B cell (primary cell): ENCODE measurements around the gene MNAT1. TPM values are rescaled to one million over a fixed set of nuclear protein-coding genes. Genes with fewer than 3 reads are reported as not detected.

ENCODE experiments used
- ATAC-seq: fragments of 200-7000 bp; cut with Tn5 transposase; one replicate; pipeline ENCODE4 v1.10.0; 2021; ENCODE audit warnings: low read depth, mild to moderate bottlenecking, moderate number of reproducible peaks, moderate library complexity
- CTCF ChIA-PET: fragments of 350-600 bp; sonication (Branson Sonifier 250); formaldehyde crosslinking; loops from one replicate; lab custom pipeline; 2021; ENCODE audit warnings: antibody characterized with exemption, inconsistent platforms; lab: Charles Lee
- POLR2A ChIA-PET: fragments of 350-600 bp; sonication (Branson Sonifier 250); formaldehyde crosslinking; loops from one replicate; lab custom pipeline; 2021; ENCODE audit warnings: antibody characterized with exemption; lab: Charles Lee
- DNase-seq: peaks from one replicate; pipeline ENCODE4 v3.0.0; 2013
- H2AFZ ChIP-seq: 2 replicates; pipeline ENCODE4 v1.6.1; 2012; ENCODE audit warnings: mild to moderate bottlenecking, low read depth, low read length; ENCODE audit not compliant: insufficient read depth, poor library complexity, severe bottlenecking
- H3K27ac ChIP-seq, 2 donors: 1 replicate in 1 of 2; 2 replicates in 1 of 2; pipeline ENCODE4 v1.5.1; 2012 to 2013; ENCODE audit warnings: low read length in 2 of 2, mild to moderate bottlenecking in 2 of 2, moderate library complexity in 1 of 2
- H3K27me3 ChIP-seq, 4 experiments: fragments of 200-600 bp in 1 of 4; sonication (generic) in 1 of 4; replicated peaks in 1 of 4; 1 replicate in 2 of 4; 2 replicates in 2 of 4; pipeline versions ENCODE4 v1.6.1 to v1.7.0; 2013 to 2016; ENCODE audit warnings: low read length in 3 of 4, mild to moderate bottlenecking in 2 of 4, mixed read lengths in 1 of 4, moderate library complexity in 1 of 4; ENCODE audit not compliant: insufficient read depth in 4 of 4, control insufficient read depth in 3 of 4; ENCODE audit errors: control extremely low read depth in 1 of 4
- H3K36me3 ChIP-seq, 2 experiments: replicated peaks in 1 of 2; 1 replicate in 1 of 2; 2 replicates in 1 of 2; pipeline versions ENCODE4 v1.6.1 to v1.7.1; 2013; ENCODE audit warnings: low read length in 1 of 2; ENCODE audit not compliant: insufficient read depth in 2 of 2, control insufficient read depth in 1 of 2; ENCODE audit errors: control extremely low read depth in 1 of 2, extremely low read depth in 1 of 2
- H3K4me1 ChIP-seq, 2 donors: fragments of 200-600 bp in 1 of 2; sonication (generic) in 1 of 2; 1 replicate in 1 of 2; 2 replicates in 1 of 2; pipeline versions ENCODE4 v1.5.1 to v1.6.1; 2013 to 2017; ENCODE audit warnings: low read length in 2 of 2; ENCODE audit not compliant: control insufficient read depth in 2 of 2, insufficient read depth in 2 of 2
- H3K4me2 ChIP-seq: replicated peaks from 2 replicates; pipeline ENCODE3; 2012; ENCODE audit warnings: mild to moderate bottlenecking, low read depth, low read length; ENCODE audit not compliant: poor library complexity, severe bottlenecking
- H3K4me3 ChIP-seq, 5 experiments: fragments of 200-600 bp in 1 of 5; sonication (generic) in 1 of 5; 1 replicate in 3 of 5; 2 replicates in 2 of 5; pipeline versions ENCODE4 v1.5.1 to v1.7.0; 2011 to 2016; ENCODE audit warnings: low read length in 4 of 5, mild to moderate bottlenecking in 4 of 5, low read depth in 2 of 5, control low read depth in 1 of 5, moderate library complexity in 1 of 5; ENCODE audit not compliant: insufficient read depth in 1 of 5; ENCODE audit errors: control extremely low read depth in 1 of 5, extremely low read depth in 1 of 5
- H3K79me2 ChIP-seq: fragments of 200-600 bp; sonication (generic); one replicate; pipeline ENCODE4 v1.6.0; 2016; ENCODE audit warnings: low read length; ENCODE audit not compliant: control insufficient read depth, insufficient read depth
- H3K9ac ChIP-seq: fragments of 200-600 bp; sonication (generic); 2 replicates; pipeline ENCODE4 v1.6.1; 2017; ENCODE audit warnings: mild to moderate bottlenecking, low read length, moderate library complexity
- H3K9me3 ChIP-seq, 3 donors: one replicate each; pipeline versions ENCODE4 v1.6.1 to v1.7.1; 2013; ENCODE audit warnings: low read length in 2 of 3; ENCODE audit not compliant: control insufficient read depth in 2 of 3, insufficient read depth in 1 of 3; ENCODE audit errors: control extremely low read depth in 1 of 3
- H4K20me1 ChIP-seq: 2 replicates; pipeline ENCODE4 v1.6.0; 2012; ENCODE audit warnings: mild to moderate bottlenecking, low read length; ENCODE audit not compliant: insufficient read depth, control insufficient read depth, poor library complexity, severe bottlenecking
- H3K27ac Mint-ChIP-seq: one replicate; pipeline ENCODE4 v1.8.0; 2021; ENCODE audit warnings: mixed read lengths
- H3K27me3 Mint-ChIP-seq: one replicate; pipeline ENCODE4 v1.8.0; 2021; ENCODE audit warnings: mixed read lengths
- H3K4me1 Mint-ChIP-seq: one replicate; pipeline ENCODE4 v1.8.0; 2021; ENCODE audit warnings: mixed read lengths
- H3K4me3 Mint-ChIP-seq: one replicate; pipeline ENCODE4 v1.8.0; 2021; ENCODE audit warnings: mixed read lengths
- H3K9me3 Mint-ChIP-seq: one replicate; pipeline ENCODE4 v1.8.0; 2022; ENCODE audit warnings: mixed read lengths; ENCODE audit not compliant: insufficient read depth
- CTCF ChIP-seq: fragments of 200-600 bp; IDR thresholded peaks from one replicate; pipeline ENCODE4 v1.8.0; 2022; ENCODE audit warnings: antibody characterized with exemption, mild to moderate bottlenecking
- EZH2 ChIP-seq: IDR thresholded peaks from 2 replicates; pipeline ENCODE4 v1.6.1; 2012; ENCODE audit warnings: borderline replicate concordance, low read depth, mild to moderate bottlenecking, moderate library complexity, low read length; ENCODE audit not compliant: insufficient read depth, poor library complexity, severe bottlenecking
- WGBS: methylation state at CpG from one replicate; pipeline ENCODE4 v1.1.5; 2013; ENCODE audit warnings: missing lambda C conversion rate; ENCODE audit not compliant: insufficient coverage; 5-methylcytosine and 5-hydroxymethylcytosine counted together
- intact Hi-C: fragments of 100-400 bp; cut with micrococcal nuclease; formaldehyde crosslinking; loops from one replicate; pipeline ENCODE4 v1.10.0; 2022
- polyA plus RNA-seq: library from polyadenylated mRNA; depleted of rRNA; stranded (reverse); fragments of >200 nt; gene quantifications from 2 replicates; pipeline ENCODE4 v1.2.3, GENCODE V29; 2012
- total RNA-seq, 2 donors: library from RNA; stranded (reverse); fragments of 120-200 nt in 1 of 2; gene quantifications; 1 replicate in 1 of 2; 2 replicates in 1 of 2; pipeline versions ENCODE4 v1.2.3 to v1.2.4, GENCODE V29; 2013 to 2022

MNAT1 gene
- total and polyA plus RNA-seq, 2 donors (not counting 1 experiment from before 2014, with no cell fraction given), result 15.2 to 28.2 TPM

- intact Hi-C loops, result no loop called here
- no peak overlapping the region for H3K4me3 ChIP-seq
- no peak overlapping the region for H3K4me2 ChIP-seq
- CTCF ChIA-PET, result no interaction called here
- no peak overlapping the region for H2AFZ ChIP-seq
- H3K36me3 ChIP-seq, result no peaks in the 10 kb centered on the region
- TF ChIP-seq EZH2 (no peak), CTCF (no peak)
- no peaks in the 10 kb centered on the region for H3K27me3 ChIP-seq
- H3K9ac ChIP-seq, result no peak overlapping the region
- no peaks in the 10 kb centered on the region for H4K20me1 ChIP-seq
- no peaks in the 10 kb centered on the region for H3K9me3 Mint-ChIP-seq
- POLR2A ChIA-PET, result no interaction called here
- no peak for ATAC-seq
- H3K4me1 Mint-ChIP-seq, result no peaks in the 10 kb centered on the region
- no peak for DNase-seq
- no peaks in the 10 kb centered on the region for H3K27me3 Mint-ChIP-seq
- H3K4me1 ChIP-seq, result no peaks in the 10 kb centered on the region
- H3K9me3 ChIP-seq, result no peaks in the 10 kb centered on the region
- no peak overlapping the region for H3K27ac ChIP-seq
- no peak overlapping the region for H3K27ac Mint-ChIP-seq
- no peak overlapping the region for H3K4me3 Mint-ChIP-seq
- no peaks in the 10 kb centered on the region for H3K79me2 ChIP-seq
Measured at GRCh38 chr14:60867503-60868172, 133.1 kb downstream of the MNAT1 start.

- H3K4me2 ChIP-seq, result no peak overlapping the region
- no peak overlapping the region for H3K4me3 ChIP-seq
- peaks cover 0 to 2% of the 10 kb centered on the region in 2 experiments for H3K36me3 ChIP-seq
- H3K79me2 ChIP-seq, result no peaks in the 10 kb centered on the region
- CTCF ChIA-PET, result no interaction called here
- DNase-seq, result no peak
- no peak overlapping the region for H3K9ac ChIP-seq
- no peaks in the 10 kb centered on the region for H3K27me3 ChIP-seq
- Mint-ChIP-seq H3K27ac (no peak overlapping the region), H3K4me1 (no peaks in the 10 kb centered on the region), H3K9me3 (peaks cover 7% of the 10 kb centered on the region), H3K27me3 (no peaks in the 10 kb centered on the region), H3K4me3 (no peak overlapping the region)
- intact Hi-C loops, result no loop called here
- H3K27ac ChIP-seq, result no peak overlapping the region
- no peak for ATAC-seq
- POLR2A ChIA-PET, result no interaction called here
- no peaks in the 10 kb centered on the region for H3K4me1 ChIP-seq
- H2AFZ ChIP-seq, result no peak overlapping the region
- no peaks in the 10 kb centered on the region for H4K20me1 ChIP-seq
- H3K9me3 ChIP-seq, result peaks cover 0 to 3% (median 0%) of the 10 kb centered on the region in 3 donors
- no peak for TF ChIP-seq EZH2
- TF ChIP-seq CTCF, result no peak
- WGBS, result no CpG with 5 or more reads among the region's 1 CpG
Measured at GRCh38 chr14:60878121-60878520, 143.6 kb downstream of the MNAT1 start.
